ENCODE measurements around the gene MDM1.

DNA sequence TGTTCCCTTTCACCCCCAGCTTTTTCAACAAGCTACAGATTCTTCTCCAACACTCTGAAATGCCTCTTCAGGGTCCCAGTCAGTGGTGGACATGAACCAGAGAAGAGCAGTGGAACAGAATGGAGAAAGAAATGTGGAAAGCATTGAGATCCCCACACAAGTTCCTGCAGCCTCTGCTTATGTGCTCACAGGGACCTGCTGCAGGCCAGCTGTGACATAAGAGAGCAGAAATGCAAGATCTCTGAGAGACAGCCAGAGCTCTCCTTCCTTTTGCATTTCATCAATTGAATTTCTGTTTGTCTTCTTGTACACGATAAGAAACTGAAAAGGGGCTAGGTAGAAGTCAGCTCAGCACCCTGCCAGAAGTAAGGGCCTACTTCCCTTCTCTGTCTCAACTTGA is 6.2 kb downstream of the MDM1 start:
- TF ChIP-seq, protein P1, sequence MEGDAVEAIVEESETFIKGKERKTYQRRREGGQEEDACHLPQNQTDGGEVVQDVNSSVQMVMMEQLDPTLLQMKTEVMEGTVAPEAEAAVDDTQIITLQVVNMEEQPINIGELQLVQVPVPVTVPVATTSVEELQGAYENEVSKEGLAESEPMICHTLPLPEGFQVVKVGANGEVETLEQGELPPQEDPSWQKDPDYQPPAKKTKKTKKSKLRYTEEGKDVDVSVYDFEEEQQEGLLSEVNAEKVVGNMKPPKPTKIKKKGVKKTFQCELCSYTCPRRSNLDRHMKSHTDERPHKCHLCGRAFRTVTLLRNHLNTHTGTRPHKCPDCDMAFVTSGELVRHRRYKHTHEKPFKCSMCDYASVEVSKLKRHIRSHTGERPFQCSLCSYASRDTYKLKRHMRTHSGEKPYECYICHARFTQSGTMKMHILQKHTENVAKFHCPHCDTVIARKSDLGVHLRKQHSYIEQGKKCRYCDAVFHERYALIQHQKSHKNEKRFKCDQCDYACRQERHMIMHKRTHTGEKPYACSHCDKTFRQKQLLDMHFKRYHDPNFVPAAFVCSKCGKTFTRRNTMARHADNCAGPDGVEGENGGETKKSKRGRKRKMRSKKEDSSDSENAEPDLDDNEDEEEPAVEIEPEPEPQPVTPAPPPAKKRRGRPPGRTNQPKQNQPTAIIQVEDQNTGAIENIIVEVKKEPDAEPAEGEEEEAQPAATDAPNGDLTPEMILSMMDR (IDR thresholded peaks at IDR 0.05) = no peak
- TF ChIP-seq POLR2A (IDR thresholded peaks at IDR 0.05) = no peak

Measured in lower leg skin (tissue), 3 donors.